GM12865 (cell line): ENCODE measurements around the gene TEDC1.

ENCODE experiments used
- DNase-seq: peaks from one replicate; pipeline ENCODE4 v3.0.0; 2010; ENCODE audit warnings: low read depth
- H3K4me3 ChIP-seq: 2 replicates; pipeline ENCODE4 v1.5.1; 2011; ENCODE audit warnings: mild to moderate bottlenecking, low read depth, low read length, control low read depth
- TF ChIP-seq, protein P1 (sequence below): IDR thresholded peaks from 2 replicates; pipeline ENCODE4 v1.5.1; 2011; ENCODE audit warnings: low read length, control low read depth, low read depth, inconsistent platforms; ENCODE audit not compliant: insufficient read depth; ENCODE audit errors: missing control alignments

Gene TEDC1

GRCh38 chr14:105466531-105467248, 24.4 kb upstream of the TEDC1 start:
- TF ChIP-seq, protein P1, sequence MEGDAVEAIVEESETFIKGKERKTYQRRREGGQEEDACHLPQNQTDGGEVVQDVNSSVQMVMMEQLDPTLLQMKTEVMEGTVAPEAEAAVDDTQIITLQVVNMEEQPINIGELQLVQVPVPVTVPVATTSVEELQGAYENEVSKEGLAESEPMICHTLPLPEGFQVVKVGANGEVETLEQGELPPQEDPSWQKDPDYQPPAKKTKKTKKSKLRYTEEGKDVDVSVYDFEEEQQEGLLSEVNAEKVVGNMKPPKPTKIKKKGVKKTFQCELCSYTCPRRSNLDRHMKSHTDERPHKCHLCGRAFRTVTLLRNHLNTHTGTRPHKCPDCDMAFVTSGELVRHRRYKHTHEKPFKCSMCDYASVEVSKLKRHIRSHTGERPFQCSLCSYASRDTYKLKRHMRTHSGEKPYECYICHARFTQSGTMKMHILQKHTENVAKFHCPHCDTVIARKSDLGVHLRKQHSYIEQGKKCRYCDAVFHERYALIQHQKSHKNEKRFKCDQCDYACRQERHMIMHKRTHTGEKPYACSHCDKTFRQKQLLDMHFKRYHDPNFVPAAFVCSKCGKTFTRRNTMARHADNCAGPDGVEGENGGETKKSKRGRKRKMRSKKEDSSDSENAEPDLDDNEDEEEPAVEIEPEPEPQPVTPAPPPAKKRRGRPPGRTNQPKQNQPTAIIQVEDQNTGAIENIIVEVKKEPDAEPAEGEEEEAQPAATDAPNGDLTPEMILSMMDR = no peak
- no peak overlapping the region for H3K4me3 ChIP-seq
- DNase-seq = no peak

GRCh38 chr14:105467249-105467941, 23.7 kb upstream of the TEDC1 start:
- TF ChIP-seq, protein P1 = no peak
- no peak for DNase-seq
- no peak overlapping the region for H3K4me3 ChIP-seq

- DNase-seq = no peak
- H3K4me3 ChIP-seq = no peak overlapping the region
- TF ChIP-seq, protein P1 = no peak
These were observed 23.0 kb upstream of the TEDC1 start for GRCh38 chr14:105467942-105468471.

GRCh38 chr14:105468621-105469241, 22.3 kb upstream of the TEDC1 start:
- TF ChIP-seq, protein P1 = no peak
- DNase-seq = no peak
- H3K4me3 ChIP-seq = no peak overlapping the region

DNA sequence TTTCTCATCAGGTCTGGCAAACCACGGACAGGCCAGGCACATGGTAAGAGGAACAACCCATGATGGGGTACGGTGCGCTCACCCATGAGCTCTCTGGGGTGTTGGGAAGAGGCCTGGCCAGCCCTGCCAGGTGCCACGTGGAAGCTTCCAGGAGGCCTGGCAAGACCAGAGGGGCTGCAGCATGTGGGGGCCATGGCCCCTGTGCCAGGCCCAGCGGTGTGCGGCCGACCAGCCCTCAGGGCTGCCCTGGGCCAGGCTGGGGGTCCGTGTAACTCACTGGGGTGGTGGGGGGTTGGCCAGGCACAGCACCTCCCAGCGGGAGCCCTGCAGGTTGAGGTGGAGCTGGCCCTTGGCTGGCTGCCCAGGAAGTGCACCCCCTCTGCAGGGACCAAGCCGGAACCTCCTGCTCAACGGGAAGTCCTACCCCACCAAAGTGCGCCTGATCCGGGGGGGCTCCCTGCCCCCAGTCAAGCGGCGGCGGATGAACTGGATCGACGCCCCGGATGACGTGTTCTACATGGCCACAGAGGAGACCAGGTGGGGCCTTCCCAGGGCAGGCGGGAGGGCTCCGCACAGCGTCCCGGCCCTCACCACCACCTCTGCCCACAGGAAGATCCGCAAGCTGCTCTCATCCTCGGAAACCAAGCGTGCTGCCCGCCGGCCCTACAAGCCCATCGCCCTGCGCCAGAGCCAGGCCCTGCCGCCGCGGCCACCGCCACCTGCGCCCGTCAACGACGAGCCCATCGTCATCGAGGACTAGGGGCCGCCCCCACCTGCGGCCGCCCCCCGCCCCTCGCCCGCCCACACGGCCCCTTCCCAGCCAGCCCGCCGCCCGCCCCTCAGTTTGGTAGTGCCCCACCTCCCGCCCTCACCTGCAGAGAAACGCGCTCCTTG, 21.3 kb upstream of the TEDC1 start:
- TF ChIP-seq, protein P1 = no peak
- H3K4me3 ChIP-seq = no peak overlapping the region

More for the DNA sequence above, 21.3 kb upstream of the TEDC1 start:
- DNase-seq = no peak
